NCI-H526 treated with DMSO at 0.1 percent for 48 hours (cell line): Measurements from ENCODE around the gene TTC13.

Experiments
- DNase-seq: peaks from one replicate; lab custom pipeline; 2025; lab: John Stamatoyannopoulos, UW

Gene TTC13

DNA sequence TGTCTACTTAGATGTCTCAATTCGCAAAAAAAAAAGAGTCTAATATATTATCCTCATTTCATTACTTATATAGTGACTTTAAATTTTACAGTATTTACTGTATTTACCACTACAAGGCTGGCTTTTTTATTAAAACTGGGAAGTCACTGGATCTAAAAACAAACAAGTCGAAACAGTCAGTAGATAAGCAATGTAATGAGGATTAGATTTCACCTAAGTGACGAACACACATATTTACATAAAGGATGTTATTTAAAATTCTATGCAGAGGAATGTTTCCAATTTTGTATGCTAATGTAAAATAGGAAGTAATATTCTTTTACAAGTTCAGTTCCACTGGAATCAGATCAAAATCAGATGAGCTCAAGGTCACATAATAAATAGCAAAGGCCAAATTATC lies 28.3 kb downstream of the TTC13 start:
- DNase-seq, result no peak

- DNase-seq, result no peak
These were observed 29.8 kb downstream of the TTC13 start for GRCh38 chr1:230948903-230949302.

- no peak for DNase-seq
These were observed 30.4 kb downstream of the TTC13 start for GRCh38 chr1:230948301-230948700.

GRCh38 chr1:230943048-230943593 lies 35.5 kb downstream of the TTC13 start:
- no peak for DNase-seq

- DNase-seq, result no peak
These were observed 37.8 kb downstream of the TTC13 start for GRCh38 chr1:230940848-230941247.

GRCh38 chr1:230939806-230940489 lies 38.7 kb downstream of the TTC13 start:
- no peak for DNase-seq

- DNase-seq, result no peak
These were observed 39.7 kb downstream of the TTC13 start for GRCh38 chr1:230938924-230939368.

DNA sequence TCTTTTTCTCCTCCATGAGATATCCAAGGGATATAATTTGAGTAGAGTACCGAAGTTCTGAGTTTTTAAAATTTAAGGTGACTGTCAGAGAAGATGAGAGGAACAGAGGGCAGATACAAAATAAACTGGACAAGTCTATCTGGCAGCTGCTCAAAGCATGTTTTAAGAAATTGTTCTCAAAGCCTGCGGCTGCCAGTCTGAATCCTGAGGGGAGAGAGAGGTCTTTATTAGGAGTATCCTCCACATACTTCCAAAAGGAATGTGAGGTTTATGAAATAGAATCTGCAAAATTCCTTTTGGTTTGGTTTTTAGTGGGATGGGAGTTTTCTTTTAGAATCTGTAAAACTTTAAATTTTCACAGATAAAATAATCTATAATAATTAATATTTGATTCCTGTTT lies 41.3 kb downstream of the TTC13 start:
- no peak for DNase-seq

DNA sequence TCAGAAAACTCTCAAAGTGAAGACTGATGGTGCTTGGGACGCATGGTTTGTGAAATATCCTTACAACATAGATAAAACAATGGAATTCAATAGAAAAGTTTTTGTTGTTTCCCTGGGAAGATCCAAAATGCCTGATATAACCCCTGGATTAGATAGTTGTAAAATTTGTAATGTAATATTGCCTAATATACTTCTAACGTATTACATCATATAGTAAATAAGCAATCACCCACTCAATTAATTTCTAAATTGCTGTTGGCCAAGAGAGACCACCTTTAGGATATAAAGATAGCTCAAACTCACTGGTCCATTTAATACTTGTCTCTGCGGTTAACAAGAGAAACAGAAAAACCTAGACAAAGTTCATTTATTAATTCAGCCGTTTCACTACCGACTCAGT lies 42.2 kb downstream of the TTC13 start:
- no peak for DNase-seq

GRCh38 chr1:230935852-230936251 lies 42.8 kb downstream of the TTC13 start:
- no peak for DNase-seq

DNA sequence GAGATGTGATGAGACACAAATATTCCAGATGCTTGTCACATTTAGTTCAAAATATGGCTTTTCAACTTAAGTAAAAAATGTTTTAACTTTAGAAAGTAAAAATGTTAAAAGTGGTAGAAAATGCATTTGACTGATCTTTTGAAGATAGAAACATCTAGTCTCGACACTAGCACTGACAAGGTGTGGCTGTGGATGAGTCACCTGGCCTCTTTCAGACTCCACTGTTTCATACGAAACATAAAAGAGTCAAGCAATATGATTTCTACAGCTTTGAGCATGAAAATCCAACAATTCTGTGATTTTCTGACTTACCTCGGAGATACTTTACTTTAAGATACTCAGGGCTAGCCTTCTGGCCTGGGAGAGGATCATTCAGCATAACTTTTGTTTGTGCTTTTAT lies 47.7 kb downstream of the TTC13 start:
- no peak for DNase-seq

DNA sequence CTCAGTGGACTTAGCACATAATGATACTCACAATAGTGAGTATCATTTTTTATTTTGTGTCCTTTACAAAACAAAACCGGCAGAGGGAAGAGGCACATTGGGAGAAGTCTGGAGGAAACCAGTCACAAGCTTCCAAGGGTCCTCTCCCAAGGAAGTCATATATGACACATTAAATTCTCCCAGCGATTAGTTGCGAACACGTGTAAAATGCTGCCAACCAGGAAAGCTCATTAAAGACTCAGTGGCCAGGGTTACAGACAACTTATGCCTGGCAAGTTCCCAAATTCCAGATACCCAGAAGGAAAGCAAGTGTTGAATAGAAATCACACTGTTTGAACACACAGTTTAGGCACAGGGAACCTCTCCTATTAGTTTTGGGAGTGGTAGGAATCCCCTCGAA lies 52.5 kb downstream of the TTC13 start:
- DNase-seq, result no peak

- DNase-seq, result no peak
These were observed 53.1 kb downstream of the TTC13 start for GRCh38 chr1:230925608-230926007.

DNA sequence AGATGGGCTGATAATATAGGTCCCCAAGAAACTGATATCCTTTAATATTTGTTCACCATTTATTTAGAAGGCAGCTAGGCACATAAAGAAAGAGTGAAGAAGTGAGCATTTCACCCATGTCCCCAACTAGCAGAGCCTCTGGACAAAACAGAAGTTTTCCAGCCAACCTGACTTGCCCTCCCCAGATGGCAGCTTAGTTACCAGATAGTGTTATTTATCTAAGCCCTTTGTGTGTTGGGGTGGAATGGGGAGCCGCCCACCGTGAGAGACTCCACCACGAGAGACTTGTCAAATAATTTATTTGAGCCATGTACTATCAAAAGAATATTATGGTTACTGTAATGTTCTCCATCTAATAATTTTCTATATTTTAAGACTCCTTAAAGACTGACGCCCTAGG lies 55.5 kb downstream of the TTC13 start:
- no peak for DNase-seq

DNA sequence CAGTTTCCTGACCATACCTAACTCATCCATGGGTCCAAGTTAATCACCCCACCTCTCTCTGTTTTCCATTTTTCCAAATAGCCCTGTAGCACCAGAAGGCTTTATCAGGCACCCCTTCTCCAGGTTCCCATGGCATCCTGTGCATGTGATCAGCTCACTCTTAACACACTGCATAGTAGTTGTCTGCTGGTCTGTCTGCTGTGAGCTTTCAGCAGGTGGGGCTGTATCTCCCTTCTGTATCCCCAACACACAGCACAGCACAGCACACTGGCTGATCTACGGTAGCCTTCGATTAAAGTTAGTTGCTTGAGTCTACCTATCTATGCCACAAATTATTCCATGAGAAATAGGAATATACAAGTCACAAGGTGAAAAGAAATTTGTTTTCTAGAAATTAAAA lies 56.0 kb downstream of the TTC13 start:
- DNase-seq, result no peak

DNA sequence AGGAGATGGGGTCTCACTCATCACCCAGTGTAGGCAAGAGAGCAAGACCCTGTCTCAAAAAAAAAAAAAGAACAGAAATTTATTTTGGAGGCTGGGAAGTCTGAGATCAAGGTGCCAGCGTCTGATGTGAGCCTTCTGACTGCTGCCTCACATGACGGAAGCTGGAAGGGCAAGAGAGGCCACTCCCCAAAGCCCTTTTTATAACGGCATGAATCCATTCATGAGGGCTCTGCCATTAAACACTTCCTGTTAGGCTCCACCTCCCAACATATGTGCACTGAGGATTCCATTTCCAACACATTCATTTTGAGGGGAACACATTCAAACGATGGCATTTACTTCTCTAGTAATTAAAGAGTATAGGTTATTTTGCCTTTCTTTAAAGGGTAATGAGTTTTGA lies 59.5 kb downstream of the TTC13 start:
- DNase-seq, result no peak

- DNase-seq, result peak; percentile 16
These were observed 61.2 kb downstream of the TTC13 start for GRCh38 chr1:230917284-230918135.

DNA sequence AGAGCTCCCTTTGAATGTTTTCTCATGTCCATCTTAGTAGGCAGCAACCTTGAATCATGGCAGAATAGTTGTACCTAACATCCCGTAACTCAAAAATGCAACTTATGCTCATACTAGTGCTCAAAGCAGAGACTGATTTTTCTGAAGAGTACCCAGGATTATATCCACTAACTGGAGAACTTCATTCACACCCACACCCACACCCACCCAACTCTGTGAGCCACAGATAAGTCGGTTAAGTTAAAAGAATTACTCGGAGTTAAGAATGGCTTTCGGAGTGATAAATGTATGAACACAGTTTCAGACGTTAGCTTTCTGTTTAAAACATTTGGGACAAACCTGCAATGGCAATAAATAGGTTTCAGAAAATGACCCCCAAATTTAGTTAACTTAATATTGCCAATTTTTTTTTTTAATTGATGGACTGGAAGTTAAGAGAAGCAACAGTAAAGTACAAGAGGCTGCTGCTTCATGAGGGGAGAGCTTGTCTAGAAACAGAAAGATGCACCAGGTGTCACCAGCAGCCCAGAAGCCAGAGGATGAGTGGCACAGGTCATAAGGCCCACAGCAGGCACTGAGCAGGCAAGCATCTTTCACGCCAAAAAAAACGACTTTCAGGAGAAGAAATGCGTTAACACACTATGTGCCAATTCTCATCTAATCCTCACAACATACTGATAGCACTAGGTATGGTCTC lies 61.9 kb downstream of the TTC13 start:
- no peak for DNase-seq

- no peak for DNase-seq
These were observed 63.6 kb downstream of the TTC13 start for GRCh38 chr1:230915078-230915477.

GRCh38 chr1:230913496-230913895 lies 65.2 kb downstream of the TTC13 start:
- DNase-seq, result no peak

GRCh38 chr1:230910755-230911117 lies 67.9 kb downstream of the TTC13 start:
- no peak for DNase-seq

- DNase-seq, result no peak
These were observed 68.5 kb downstream of the TTC13 start for GRCh38 chr1:230909974-230910754.
